Activated CD8-positive, alpha-beta memory T cell treated with anti-CD3 and anti-CD28 coated beads for 4 hours (primary cell): ENCODE data around the gene GNG10.
"Not testable (repeated sequence)": the region's sequence is repeated elsewhere in the genome, so short reads cannot be mapped to it uniquely, and the experiment has no call there.

ENCODE experiments used
- DNase-seq, 2 donors: peaks; one replicate each; pipeline ENCODE4 v3.0.0-alpha.2; 2020; ENCODE audit warnings: low read depth in 2 of 2

GNG10 gene

DNA sequence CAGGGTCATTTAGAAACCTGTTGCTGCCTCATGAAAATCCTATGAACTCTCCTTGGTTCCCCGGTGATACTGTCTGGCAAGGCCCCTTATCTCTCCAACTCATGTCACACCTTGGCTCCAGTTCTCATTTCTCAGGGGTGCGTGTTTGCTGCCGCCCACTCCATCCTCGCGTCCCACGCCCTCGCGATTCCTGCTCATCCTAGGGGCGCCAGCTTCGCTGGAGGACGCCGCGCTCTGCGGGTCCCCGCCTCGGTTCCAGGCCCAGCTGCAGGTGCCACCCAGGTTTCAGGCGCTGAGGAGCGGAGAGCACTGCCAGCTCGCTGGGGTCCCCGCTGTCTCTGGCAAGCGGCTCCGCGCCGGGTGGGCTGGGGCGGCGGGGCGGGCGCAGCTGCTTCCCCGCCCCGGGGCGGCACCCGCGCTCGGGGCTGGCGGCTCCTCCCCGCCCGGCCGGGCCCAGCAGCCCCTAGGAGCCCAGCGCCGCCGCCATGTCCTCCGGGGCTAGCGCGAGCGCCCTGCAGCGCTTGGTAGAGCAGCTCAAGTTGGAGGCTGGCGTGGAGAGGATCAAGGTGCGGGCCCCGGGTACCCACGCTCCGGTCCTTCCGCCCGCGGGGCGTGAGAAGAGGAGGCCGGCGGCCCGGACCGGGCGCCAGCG is at the start of gene GNG10:
TSS of gene GNG10 (plus strand) at position 456 of the 652 bp plus-strand sequence. CDS start at position 486, 30 bp downstream.
- peak; percentile 38 to 48 for DNase-seq

DNA sequence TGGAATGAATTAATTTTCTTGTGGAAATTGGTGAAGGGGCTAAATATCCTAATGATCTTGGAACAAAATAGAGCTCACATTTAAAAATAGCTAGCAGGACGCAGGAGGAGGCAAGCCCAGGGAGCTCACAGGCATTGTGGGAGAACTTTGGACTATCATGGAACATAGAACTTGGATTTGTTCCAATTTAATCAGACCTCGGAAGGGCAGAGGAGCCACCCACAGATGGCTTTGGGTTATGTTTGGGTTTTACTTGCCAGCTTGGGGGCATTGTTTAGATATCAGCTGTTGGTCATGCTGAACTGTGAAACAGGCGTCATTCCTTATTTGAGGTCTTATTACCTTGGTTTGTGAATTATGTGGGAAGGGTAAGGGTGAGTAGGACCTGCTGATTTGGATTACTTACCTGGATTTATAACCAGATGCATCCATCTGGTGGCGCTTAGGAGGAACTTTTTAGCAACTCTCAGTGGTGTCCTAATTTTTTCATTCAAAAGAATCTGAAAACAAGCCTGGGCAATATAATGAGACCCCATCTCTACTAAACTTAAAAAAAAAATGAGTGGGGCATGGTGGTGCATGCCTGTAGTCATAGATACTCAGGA is 47.9 kb upstream of the GNG10 start:
- no peak for DNase-seq

DNA sequence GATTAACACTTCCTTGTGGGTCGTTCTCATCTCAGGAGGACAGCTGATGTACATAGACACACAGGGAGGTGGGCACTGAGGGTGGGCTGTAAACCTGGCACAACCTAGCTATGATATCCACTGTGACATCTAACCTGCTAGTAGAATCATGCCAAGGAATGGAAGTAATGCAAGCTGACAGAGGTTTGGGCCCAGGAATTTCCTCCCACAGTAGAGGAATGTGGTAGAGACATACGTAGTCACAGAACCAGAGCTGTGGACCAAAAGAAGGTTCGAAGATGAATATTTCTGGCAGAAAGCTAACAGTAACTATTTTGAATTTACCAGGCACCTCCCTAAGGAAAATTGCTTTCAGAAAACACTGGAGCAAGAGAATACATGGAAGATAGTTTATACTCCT is 45.5 kb upstream of the GNG10 start:
- DNase-seq, result no peak

DNA sequence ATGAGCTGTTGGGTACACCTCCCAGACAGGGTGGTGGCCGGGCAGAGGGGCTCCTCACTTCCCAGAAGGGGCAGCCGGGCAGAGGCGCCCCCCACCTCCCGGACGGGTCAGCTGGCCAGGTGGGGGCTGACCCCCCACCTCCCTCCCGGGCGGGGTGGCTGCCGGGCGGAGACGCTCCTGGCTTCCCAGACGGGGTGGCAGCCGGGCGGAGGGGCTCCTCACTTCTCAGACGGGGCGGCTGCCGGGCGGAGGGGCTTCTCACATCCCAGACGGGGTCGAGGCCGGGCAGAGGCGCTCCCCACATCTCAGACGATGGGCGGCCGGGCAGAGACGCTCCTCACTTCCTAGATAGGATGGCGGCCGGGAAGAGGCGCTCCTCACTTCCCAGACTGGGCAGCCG is 44.1 kb upstream of the GNG10 start:
- not testable (repeated sequence) for DNase-seq

DNA sequence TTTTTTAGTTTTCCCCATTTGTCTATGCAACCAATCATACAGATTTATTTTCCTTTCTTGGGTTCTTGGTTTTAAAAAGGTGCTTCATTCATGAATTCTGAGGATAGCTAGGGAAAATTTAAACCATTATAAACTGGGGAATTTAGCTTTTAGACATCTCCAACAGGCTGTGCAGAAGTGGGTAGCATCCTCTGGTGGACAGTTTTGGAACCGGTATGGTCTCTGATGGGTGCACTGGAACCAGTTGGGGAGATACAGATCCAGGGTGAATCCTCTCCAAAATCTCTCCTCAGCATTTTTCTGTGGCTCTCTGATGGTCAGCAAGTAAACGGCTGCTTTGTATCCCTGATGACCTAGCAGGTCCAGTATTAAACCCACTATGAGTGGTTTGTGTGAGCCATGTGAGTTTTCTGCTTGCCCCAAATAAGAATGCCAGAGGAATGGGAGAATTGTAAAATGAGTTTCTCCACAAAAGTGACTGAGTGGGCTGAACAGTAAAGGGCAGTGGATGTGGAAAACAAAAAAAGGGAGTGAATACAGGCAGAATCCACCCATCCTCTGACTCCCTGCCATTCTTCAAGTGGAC is 39.4 kb upstream of the GNG10 start:
- no peak for DNase-seq

DNA sequence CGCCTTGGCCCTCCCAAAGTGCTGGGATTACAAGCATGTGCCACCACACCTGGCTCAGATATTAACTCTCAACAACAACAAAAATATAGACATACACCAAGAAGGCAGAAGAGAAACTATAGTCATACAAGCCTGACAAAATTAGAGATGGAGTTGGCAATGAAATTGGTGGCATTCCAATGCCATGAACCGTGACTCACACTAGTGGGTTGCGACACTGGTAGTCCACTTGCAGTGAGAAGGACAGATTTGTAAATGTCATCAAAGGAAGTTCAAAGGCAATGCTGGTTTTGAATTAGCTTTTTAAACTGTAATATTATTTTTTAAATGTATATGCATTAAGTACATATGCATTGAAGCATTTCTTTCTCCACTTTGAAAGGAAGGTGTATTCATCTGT is 38.8 kb upstream of the GNG10 start:
- DNase-seq, result no peak

DNA sequence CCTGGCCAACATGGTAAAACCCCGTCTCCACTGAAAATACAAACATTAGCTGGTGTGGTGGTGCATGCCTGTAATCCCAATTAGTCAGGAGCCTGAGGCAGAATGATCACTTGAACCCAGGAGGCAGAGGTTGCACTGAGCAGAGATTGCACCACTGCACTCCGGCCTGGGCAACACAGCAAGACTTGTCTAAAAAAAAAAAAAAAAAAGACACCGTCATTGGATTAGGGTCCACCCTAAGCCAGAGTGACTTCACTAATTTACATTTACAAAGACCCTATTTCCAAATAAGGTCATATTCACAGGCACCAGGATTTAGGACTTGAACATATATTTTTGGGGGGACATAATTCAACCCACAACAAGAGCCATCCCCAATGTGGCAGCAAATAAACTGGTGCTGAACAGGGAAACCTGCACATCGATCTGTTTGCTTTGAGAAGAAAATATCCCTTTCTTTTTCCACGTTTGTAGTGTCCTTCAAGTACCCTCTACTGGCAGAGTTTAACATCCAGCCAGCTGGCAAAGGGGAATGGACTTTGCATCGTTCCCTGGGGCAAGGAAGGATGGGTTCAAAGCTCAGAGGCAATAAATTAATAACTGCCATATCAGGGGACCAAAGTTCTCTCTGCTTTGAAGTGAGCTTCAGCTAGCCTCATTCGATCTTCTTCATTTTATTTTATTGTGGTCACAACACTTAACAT is 34.0 kb upstream of the GNG10 start:
- DNase-seq, result no peak

DNA sequence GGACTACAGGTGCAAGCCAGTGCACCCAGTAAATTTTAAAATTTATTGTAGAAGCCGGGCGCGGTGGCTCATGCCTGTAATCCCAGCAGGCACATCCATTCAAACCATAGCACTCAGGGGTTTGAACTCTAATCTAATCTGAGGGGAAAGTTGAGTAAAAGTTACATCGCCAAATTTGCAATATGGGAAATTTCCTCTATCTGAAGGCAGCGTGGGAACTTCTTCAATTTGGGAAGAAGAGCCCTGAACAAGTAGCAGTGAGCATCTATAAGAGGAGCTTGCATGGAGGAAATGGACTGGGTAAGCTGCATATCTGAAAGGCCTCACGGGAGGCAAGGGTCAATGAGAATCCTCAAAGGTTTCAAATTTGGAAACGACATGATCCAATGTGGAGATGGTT is 33.0 kb upstream of the GNG10 start:
- no peak for DNase-seq

DNA sequence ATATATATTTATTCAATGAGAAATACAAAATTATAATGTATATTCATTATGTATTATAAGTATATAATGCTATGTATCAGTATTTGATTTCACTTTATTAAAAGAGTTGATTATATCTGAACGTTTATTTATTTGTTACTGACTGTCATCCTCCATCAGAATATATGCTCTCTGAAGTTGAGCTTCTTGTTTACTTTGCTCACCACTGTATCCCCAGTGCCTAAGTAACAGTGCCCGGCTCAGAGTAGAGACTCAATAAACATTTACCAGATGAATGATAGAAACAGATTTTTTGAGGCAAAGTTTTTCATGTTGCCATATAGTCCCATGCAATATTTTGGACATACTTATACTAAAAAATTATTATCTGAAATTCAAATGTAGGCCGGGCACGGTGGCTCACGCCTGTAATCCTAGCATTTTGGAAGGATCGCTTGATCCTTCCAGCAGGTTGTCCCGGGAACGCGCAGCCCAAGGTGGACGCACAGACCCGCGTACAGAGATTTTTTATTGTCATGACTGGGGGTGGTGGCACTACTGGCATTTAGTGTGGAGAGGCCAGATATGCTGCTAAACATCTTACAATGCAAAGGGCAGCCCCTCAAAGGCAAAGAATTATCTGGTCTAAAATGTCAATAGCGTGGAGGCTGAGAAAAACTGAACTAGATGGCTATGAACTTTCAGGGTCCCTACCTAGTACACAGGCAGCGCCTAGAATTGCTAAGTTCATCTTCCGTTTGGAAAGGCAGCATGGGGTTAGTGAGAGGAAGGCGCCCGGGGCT is 31.0 kb upstream of the GNG10 start:
- no peak for DNase-seq

DNA sequence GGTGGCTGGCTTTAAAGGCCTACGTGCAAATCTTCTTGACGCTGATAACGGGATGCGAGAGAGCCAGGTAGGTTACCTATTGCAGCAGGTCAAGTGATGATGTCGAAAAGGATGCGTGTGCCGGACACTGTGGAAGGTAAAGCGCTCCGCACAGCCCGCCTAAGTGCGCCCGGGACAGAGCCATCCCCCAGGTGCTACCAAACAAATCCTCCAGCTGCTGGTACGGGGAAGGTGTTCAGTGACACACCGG is 30.5 kb upstream of the GNG10 start:
- no peak for DNase-seq

DNA sequence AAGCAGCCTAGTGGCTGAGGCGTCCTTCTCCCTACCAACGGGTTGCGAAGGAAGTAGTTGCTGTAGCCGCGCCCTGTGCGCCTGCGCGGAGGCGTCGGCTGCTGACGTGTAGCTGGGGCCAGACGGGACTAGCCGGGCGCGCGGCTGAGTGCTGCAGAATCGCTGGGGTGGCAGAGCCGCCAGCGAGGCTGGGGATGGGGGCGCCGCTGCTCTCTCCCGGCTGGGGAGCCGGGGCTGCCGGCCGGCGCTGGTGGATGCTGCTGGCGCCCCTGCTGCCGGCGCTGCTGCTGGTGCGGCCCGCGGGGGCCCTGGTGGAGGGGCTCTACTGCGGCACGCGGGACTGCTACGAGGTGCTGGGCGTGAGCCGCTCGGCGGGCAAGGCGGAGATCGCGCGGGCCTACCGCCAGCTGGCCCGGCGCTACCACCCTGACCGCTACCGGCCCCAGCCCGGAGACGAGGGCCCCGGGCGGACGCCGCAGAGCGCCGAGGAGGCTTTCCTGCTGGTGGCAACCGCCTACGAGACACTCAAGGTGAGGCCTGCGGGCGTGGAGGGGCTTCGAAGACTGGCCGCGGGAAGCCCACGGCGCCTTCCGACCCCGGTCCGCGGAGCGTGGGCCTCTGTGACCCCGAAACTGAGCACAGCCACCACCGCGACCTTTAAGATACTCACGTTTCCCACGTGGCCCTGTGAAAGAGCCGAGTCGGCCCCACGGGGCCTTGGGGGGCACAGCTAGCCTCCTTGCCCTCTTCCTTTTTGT is 30.0 kb upstream of the GNG10 start, which contains the start of gene DNAJC25:
TSS of gene DNAJC25 (plus strand) at position 121 of the 758 bp plus-strand sequence. CDS start at position 195, 74 bp downstream.
- peak; percentile 92 to 96 for DNase-seq

DNA sequence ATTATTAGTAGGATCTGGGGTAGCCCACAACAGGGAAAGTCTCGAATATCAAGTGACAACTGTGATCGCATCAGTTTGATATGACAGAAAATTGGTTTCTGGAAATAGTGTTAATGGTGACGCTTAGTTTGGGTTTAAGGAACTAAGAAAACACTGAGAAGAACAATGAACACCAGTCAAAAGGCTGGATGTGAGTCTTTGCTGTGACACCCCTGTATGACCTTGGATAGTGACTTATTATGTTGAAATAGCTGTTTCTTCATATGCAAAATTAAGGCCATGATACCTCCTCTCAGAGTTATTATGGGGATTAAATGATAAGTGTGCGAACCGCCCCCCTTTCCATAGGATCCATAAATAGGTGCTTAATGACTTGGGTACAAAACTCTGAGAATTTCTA is 29.3 kb upstream of the GNG10 start:
- DNase-seq, result no peak

DNA sequence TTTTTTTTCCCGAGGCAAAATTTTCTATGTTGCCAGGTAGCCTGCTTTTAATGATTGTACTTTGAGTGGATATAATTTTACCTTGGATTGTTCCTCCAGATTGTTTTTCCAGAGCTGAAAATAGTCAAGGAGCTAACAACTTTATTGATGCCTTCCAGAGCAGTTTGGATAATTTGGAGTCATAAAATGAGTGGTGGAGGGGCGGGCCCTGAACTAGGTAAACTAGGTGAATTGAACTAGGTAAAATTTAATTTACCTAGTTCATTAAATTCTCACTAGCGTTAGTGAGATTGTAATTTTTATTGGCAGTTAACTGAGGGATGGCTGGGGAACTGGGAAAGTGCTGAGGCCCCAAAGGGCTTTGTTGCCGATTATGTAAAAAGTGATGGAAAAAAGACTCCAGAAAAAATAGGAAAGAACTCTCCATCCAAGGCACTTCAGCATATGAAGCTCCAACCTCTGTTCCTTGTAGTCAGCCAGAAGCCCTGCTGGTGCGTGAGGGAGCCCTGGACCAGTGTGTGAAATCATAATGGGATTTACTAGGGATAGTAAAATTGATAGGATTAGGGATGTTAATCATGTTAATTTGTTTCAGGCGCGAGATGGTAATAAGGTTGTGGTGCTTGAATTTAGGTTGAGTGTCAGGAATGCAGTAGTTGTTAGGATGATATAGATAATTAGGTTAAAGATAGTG is 28.6 kb upstream of the GNG10 start:
- DNase-seq, result no peak

DNA sequence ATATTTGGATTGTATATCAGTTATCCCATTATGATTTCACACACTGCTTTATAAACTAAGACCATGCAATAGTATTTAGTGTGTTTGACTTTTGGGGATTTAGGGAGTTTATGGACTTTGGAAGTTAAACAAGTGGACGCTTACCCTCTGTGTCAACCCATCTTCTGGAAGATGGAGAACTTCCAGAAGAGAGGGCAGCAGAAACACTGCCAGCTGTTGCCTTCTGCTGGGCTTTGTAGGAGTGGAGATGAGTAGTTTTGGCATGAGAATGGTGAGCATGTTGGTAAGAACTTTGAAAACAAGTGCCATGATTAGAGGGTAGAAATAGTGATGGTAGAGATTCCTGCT is 28.0 kb upstream of the GNG10 start:
- no peak for DNase-seq

DNA sequence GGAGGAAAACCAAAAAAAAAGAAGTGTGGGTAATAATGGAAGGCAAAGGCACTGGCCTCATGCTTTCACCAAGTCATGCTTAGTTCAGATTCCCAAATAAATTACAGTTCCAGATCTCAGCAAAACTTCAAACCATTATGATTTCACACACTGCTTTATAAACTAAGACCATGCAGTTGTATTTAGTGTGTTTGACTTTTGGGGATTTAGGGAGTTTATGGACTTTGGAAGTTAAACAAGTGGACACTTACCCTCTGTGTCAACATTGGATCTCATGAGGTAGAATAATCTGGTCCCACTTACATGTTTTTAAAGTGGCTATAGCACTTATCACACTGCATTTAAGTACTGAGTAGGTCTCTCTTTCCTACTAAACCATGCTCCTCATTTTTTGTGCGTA is 26.5 kb upstream of the GNG10 start:
- no peak for DNase-seq

DNA sequence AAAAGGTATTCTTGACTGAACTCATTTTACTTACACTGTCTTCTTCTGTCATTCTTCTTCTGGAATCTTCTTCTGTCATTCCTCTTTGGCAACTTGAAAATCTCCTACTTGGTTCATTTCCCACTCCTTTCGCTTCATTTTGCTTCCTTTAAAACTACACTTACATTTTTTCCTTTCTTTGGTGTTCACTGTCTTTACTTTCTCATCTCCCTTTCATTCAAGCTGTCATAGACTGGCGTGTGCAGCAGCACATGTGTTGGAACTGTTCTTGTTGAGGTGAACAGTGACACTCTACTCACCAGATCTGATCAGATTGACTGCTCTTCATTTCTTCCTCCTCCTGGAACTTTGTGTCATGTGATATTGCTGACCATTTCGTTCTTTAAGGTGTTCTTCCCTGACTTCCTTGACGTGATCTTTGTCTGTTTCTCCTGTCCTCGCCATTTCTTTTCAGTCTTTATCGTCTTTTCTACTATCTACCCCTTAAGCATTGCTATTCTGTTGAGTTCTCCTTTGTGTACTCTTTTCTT is 23.9 kb upstream of the GNG10 start:
- no peak for DNase-seq

DNA sequence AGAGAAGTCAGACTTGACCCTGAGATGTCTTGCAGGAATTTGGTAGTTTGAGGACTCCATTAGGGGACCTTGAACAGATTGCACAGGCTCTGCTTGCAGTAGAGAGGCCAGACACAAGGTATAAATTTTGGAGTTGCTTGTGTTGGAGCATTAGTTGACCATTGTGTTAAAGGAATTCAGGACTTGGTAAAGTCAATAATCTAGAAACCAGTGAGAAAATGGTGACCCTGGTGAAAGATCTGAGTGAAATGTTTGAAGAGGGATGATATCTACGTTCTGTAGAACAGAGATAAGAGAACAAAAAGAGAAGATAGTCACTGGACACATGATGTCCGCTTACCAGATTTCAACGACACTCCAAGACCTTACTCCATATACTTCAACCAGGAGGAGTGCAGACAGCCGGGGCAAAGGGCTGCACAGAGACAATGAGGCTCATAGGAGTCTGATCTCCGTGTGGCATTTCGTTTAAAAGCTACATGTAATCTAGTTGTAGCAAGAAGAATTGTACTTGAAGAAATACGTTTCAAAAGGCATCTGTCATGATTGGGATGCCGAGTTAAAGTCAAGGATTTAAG is 17.1 kb upstream of the GNG10 start:
- no peak for DNase-seq

DNA sequence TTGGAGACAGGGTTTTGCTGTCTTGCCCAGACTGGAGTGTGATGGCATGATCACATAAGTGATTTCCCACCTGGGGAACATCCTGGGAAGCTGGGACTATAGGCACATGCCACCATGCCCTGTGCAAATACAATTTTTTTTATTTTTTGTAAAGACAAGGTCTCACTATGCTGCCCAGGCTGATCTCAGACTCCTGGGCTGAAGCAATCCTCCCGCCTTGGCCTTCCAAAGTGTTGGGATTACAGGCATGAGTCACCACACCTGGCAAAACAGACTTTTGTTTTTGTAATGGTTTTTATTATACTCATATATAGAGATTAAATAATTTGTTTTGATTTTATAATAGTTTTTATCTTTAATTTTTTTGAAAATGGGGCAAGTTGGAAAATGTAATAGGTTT is 15.6 kb upstream of the GNG10 start:
- no peak for DNase-seq

DNA sequence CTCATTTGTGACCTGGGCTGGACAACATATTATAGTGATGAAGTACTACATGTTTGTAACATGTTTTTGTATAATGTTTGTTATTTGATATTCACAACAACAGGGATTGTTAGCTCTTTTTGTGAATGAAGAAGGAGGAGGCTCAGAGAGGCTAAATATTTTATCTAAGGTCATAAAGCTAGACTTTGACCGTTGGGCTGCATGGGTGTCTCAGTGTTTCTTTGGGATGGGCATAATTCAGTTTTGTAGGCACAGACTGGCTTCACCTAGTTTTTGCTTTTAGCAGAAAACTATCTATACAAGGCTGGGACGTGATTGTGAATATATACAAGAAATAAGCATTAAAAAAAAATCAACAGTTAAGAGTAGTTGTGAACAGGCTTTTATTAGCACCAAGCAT is 15.0 kb upstream of the GNG10 start:
- DNase-seq, result no peak

DNA sequence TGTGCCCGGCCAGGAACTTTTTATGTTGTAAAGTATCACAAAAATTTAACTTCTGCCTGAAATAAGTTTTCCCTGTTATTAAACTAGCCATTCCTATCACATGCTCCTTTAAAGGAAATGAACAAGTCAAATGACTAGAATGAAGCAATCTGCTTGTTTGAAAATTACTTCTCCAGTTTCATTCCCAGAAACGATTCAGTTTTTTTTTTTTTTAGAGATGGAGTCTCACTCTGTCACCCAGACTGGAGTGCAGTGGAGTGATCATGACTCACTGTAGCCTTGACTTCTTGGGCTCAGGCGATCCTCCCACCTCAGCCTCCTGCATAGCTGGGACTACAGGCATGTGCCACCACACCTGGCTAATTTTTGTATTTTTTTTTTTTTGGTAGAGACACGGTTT is 13.3 kb upstream of the GNG10 start:
- no peak for DNase-seq
